CD1c-positive myeloid dendritic cell (primary cell): ENCODE results near the gene HNRNPF.
"Not testable (repeated sequence)": the region's sequence is repeated elsewhere in the genome, so short reads cannot be mapped to it uniquely, and the experiment has no call there.

Source experiments
- DNase-seq: peaks from one replicate; pipeline ENCODE4 v3.0.0-alpha.2; 2016; ENCODE audit errors: extremely low spot score

HNRNPF gene, protein sequence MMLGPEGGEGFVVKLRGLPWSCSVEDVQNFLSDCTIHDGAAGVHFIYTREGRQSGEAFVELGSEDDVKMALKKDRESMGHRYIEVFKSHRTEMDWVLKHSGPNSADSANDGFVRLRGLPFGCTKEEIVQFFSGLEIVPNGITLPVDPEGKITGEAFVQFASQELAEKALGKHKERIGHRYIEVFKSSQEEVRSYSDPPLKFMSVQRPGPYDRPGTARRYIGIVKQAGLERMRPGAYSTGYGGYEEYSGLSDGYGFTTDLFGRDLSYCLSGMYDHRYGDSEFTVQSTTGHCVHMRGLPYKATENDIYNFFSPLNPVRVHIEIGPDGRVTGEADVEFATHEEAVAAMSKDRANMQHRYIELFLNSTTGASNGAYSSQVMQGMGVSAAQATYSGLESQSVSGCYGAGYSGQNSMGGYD

DNA sequence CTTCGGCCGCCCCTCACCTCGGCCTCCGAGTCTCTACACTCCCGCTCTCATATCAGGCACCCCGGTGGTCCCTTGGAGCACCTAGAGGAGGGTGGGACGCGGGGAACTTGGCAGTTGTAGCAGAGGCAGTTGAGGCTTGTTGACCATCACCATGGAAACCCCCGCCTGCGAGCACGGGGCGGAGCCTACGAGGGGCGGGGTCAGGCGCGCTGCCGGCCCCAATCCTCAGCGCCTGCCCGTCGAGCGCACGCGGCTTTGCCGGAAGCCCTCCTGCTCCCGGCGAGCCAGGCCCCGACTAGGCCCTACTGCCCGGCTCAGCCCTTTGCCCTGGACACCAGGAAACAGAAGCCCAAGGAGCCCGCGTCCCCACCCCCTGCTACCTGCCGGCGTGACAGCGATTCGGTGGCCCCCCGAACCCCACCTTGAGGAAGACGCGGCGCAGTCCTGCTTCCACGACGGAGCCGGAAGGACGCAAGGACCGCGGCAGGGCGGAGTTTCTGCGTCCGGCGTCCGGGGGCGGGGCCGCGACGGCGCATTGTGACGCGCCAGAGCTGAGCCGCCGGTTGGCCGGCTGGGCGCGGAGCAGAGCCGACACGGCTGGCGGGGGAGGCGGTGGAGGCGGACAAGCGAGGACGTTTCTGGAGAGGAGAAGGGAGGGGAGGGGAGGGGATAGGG is at the start of gene HNRNPF:
HNRNPF (minus strand) TSS at position 477 of the 675 bp plus-strand sequence. CDS start 21,302 bp downstream, outside the sequence.
- peak; percentile 98 for DNase-seq

DNA sequence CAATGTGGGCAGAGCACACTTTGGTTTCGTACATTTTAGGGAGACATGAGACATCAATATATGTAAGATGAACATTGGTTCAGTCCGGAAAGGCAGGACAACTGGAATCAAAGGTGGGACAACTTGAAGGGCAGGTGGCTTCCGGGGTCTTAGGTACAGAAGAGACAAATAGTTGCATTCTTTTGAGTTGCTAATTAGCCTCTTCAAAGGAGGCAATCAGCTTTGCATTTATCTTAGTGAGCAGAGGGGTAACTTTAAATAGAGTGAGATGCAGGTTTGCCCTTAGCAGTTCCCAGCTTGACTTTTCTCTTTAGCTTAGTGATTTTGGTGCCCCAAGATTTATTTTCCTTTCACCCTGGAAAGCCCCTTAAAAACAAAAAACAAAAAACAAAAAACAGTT is 49.2 kb upstream of the HNRNPF start:
- no peak for DNase-seq

DNA sequence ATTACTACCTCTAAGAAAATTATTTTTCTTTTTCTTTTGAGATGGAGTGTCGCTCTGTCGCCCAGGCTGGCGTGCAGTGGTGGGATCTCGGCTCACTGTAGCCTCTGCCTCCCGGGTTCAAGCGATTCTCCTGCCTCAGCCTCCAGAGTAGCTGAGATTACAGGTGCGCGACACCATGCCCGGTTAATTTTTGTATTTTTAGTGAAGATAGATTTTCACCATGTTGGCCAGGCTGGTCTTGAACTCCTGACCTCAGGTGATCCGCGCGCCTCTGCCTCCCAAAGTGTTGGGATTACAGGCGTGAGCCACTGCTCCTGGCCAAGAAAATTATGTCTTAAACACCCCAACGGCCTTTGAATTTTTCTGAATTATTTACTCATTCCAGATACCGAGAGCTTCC is 47.6 kb upstream of the HNRNPF start:
- not testable (repeated sequence) for DNase-seq

DNA sequence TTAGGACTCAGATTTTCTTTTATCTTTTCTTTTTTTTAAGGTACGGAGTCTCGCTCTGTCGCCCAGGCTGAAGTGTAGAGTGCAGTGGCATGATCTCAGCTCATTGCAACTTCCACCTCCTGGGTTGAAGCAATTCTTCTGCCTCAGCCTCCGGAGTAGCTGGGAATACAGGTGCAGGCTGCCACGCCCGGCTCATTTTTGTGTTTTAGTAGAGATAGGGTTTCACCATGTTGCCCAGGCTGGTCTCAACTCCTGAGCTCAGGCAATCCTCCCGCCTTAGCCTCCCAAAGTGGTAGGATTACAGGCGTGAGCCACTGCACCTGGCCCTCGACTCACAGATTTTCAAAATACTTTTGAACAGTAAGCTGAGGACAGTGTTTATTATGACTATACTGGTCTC is 45.0 kb upstream of the HNRNPF start:
- not testable (repeated sequence) for DNase-seq

DNA sequence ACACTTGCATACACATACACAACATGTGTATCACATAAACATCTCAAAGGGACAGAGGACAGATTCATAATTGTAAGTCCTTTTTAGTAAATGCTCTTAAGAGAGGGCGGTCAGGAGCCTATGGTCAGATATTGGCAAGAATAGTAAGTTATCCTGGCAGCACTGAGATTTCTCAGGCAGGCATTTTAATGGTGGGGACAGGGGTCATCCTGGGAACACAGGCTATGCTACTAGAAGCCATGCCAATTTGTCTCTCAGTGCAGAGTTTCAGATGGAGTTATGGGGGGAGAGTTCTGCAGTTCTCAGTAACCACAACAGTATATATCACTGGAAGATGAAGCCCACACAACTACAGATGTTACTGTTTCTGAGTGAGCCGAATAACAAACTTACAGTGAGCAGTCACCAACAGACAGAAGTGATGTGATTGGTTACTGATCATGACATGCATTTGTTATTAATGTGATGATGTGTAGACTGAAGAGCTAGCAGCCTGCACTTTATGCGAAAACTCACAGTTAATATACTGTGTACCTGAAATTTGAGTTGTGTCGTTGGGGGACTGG is 44.4 kb upstream of the HNRNPF start:
- DNase-seq = no peak

DNA sequence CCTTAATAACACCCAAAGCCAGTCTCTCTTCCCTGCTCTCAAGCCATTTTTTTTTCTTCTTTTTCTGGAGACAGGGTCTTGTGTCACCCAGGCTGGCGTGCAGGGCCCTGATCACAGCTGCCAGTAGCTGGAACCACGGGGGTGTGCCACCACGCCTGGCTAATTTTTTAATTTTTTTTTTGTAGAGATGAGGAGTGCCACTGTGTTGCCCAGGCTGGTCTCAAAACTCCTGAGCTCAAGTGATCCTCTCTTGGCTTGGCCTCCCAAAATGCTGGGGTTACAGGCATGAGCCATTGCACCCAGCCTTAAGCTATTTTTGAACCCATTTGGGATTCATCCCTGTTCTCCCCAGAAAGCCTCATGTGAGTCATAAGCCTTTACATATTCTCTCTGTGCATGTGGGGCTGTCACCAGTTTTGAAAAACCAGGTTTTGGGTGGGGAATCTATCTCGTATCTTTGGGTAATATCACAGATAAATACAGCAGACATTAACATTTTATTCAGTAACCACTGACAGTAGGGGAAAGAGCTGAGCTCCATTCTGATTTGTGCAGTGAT is 43.4 kb upstream of the HNRNPF start:
- no peak for DNase-seq

DNA sequence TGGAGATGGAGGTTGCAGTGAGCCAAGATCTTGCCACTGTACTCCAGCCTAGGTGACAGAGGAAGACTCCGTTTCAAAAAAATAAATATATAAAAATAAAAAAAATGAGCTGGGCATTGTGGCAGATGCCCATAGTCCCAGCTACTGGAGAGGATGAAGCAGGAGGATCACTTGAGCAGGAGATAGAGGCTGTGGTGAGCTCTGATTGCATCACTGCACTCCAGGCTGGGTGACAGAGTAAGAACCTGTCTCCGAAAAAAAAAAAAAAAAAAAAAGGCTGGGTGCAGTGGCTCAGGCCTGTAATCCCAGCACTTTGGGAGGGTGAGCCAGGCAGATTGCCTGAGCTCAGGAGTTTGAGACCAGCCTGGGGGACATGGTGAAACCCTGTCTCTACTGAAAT is 39.8 kb upstream of the HNRNPF start:
- DNase-seq = no peak

DNA sequence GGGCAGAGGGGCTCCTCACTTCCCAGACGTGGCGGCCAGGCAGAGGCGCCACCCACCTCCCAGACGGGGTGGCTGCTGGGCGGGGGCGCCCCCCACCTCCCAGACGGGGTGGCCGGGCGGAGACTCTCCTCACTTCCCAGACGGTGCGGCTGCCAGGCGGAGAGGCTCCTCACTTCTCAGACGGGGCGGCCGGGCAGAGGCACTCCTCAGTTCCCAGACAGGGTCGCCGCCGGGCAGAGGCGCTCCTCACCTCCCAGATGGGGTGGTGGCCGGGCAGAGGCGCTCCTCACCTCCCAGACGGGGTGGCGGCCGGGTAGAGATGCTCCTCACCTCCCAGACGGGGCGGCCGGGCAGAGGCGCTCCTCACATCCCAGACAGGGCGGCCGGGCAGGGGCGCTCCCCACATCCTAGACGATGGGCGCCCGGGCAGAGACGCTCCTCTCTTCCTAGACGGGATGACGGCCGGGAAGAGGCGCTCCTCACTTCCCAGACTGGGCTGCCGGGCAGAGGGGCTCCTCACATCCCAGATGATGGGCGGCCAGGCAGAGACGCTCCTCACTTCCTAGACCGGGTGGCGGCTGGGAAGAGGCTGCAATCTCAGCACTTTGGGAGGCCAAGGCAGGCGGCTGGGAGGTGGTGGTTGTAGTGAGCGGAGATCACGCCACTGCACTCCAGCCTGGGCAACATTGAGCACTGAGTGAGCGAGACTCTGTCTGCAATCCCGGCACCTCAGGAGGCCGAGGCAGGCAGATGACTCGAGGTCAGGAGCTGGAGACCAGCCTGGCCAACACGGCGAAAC is 37.4 kb upstream of the HNRNPF start:
- not testable (repeated sequence) for DNase-seq

DNA sequence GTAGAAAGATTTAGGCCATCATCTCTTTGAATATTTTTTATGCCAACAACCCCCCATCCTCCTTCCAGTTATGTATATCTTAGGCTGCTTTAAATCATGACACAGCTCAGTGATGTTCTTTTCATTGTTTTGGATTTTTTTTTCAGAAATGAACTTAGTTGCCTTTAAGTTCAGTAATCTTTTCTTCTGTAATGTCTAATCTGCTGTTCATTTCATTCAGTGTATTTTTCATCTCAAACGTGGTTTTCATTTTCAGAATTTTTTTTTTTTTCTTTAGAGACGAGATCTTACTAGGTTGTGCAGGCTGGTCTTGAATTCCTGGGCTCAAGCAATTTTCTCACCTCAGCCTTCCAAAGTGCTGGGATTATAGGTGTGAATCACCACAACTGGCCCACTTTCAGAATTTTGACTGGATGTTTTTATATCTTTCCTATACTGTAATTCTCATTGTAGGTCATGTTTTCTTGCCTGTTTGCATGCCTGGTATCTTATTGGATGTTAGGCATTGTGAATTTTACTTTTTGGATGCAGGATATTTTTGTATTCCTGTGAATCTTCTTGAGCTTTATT is 36.0 kb upstream of the HNRNPF start:
- no peak for DNase-seq

DNA sequence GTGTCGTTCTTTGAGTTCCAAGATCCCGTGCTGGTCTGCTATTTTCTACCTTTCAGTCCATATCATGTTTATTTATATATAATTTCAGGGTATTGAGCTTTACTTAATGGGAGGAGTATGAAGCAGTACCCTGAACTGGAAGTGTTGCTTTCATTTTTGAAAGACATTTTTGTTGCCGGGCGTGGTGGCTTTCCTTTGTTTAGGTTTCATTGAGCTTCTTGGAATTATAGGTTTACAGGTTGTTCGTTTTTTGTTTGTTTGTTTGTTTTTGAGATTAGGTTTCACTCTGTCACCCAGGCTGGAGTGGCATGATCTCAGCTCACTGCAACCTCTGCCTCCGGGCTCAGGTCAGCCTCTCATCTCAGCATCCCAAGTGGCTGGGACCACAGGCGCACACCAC is 35.3 kb upstream of the HNRNPF start:
- DNase-seq = no peak

DNA sequence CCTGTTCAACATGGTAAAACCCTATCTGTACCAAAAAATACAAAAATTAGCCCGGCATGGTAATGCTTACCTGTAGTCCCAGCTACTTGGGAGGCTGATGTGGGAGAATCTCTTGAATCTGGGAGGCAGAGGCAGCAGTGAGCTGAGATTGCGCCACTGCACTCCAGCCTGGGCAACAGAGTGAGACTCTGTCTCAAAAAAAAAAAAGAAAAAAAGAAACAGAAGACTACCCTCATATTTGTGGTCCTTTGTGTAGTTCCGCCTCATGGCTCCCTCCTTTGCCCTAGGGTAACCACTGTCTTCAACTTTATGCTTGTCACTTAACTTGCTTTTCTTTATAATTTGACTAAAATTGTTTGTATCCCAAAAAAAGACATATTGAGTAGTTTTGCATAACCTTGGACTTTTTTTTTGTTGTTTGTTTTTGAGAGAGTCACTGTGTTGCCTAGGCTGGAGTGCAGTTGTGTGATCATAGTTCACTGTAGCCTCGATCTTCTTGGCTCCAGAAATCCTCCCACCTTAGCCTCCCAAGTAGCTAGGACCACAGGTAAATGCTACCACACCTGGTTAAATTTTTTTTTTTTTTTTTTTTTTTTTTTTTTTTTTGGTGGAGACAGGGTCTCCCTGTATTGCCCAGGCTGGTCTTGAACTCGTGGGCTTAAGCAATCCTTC is 31.6 kb upstream of the HNRNPF start:
- DNase-seq = peak; percentile 38

DNA sequence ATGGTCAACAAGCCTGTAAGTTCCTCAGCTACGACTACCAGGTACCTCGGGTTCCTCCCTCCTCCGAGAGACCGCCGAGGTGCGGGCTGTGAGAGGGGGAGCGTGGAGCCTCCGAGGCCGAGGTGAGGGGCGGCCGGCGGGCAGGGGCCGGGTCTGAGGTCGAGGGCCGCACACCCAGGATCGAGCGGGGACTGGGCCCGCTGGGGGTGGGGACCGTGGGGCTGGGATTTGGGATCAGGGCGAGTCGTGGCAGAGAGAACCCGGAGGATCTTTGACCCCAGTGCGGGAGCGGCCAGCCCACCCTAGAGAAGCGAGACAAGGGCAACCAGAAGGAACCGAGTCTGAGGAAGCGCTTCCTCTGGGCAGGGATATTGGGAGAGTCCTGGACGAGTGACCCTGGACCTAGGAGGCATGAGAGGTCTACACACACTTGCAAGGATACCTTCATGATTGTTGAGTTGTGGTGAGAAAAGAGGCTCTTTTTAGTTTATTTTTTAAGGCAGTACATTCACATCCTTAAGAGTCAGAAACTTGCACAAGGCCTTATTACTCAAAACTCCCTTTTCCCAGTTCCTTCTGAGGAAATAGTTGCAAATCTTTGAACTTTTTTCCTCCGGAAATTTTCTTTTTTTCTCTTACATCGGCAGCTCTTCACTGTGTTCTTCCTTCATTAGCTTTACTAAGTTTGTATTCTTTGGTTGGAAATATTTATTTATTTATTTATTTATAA is 28.3 kb upstream of the HNRNPF start:
- DNase-seq = peak; percentile 82

DNA sequence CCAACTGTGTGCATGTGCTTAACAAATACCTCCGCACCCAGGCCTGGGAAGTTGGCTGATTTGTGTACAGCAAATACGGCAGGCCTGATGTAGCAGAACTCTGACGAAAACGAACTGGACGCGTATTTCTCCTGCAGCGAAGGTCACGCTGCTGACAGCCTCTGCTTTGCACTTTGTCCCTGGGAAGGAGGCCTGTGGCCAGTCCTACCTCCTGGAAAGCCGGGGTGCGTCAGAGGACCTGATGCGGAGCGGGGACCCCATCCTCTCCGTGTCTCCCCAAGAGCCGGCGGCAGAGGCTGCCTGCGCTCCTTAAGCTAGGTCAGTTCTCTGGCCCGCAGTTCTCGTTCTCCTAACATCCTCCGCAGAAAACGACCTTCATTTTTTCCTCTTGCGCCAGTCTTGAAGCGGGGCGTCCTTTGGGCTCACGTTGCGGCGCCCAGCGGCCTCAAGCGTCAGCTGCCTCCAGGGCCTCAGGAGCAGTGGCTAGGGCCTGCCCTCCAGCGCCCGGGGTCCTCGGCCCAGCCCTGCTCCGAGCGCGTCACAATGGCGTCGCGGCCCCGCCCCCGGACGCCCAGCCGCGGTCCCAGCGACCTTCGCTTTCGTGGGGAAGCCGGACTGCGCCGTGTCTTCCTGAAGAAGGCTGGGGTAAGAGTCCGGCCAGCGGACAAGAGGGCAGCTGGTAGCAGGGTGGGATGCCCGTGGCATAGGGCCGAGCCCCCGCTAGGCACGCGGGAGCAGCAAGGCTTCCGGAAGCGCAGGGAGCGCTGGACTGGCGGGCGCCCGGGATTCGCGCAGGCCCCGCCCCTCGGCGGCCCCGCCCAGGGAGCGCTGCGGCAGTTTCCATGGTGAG is 27.5 kb upstream of the HNRNPF start, which contains the start of gene ZNF487:
ZNF487 (plus strand) TSS at position 821 of the 850 bp plus-strand sequence. CDS start 38,703 bp downstream, outside the sequence.
- DNase-seq = peak; percentile 94

DNA sequence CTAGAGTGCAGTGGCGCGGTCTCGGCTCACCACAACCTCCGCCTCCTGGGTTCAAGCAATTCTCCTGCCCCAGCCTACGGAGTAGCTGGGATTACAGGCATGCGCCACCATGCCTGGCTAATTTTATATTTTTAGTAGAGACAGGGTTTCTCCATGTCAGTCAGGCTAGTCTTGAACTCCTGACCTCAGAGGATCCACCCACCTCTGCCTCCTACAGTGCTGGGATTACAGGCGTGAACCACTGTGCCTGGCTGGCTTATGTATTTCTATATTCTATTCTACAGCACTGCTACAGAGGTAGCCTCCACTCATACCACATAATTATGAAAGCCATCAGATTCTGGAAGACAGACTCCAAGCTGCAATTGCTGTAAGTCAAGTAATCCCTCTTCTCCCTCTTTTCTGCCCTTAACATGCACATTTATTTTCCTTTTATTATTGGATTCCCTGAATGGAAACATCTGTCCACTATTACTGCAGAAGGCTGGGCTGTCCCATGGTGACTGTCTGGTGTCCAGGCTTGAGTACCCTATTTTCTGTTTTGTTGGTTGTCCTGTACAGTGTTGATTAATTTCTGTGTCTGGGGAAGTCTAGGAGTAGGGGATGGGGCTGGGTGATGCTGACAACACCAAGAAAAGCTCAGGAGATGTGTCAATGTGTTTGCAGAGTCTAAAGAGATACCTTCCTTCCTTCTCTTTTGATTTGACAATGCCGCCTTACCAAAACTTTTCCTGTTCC is 22.1 kb upstream of the HNRNPF start:
- DNase-seq = no peak

DNA sequence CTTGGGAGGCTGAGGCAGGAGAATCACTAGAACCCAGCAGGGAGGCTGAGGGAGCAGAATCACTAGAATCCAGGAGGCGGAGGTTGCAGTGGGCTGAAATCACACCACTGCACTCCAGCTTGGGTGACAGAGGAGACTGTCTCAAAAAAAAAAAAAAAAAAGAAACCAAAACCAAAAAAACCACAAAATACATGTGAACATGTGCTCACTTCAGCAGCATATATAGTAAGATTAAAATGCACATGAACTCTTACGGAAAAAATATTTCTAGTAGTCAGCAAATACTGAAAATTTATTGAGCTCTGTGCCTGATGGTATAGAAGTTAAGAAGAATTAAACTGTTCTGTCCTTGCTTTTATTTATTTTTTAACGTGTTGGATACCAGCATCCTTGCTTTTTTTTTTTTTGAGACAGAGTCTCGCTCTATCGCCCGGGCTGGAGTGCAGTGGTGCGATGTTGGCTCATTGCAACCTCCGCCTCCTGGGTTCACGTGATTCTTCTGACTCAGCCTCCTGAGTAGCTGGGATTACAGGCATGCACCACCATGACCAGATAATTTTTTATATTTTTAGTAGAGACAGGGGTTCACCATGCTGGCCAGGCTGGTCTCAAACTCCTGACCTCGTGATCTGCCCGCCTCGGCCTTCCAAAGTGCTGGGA is 18.3 kb upstream of the HNRNPF start:
- no peak for DNase-seq

DNA sequence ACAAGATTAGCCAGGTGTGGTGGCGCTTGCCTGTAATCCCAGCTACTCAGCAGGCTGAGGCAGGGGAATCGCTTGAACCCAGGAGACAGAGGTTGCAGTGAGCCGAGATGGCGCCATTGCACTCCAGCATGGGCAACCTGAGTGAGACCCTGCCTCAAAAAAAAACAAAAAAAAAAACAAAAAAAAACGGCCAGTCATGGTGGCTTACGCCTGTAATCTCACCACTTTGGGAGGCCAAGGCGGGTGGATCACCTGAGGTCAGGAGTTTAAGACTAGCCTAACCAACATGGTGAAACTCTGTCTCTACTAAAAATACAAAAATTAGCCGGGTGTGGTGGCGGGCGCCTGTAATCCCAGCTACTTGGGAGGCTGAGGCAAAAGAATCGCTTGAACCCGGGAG is 17.5 kb upstream of the HNRNPF start:
- not testable (repeated sequence) for DNase-seq

DNA sequence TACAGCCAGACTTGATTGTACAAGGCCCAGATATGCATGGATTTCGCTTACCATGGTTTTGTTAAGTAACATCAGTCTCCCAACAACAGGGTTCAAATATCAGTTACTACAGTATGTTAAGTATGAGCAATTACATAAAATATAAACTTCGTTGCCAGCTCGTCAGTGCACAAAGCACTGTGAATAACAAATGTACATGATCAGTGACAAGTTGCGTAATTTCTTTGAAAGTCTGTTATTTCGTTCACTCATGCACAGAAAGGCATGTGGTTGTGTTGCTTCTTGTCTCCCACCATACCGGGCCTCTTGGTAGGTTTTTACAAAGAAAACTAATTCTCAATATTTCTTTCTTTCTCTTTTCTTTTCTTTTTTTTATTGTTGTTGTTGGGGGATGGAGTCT is 15.4 kb upstream of the HNRNPF start:
- no peak for DNase-seq

DNA sequence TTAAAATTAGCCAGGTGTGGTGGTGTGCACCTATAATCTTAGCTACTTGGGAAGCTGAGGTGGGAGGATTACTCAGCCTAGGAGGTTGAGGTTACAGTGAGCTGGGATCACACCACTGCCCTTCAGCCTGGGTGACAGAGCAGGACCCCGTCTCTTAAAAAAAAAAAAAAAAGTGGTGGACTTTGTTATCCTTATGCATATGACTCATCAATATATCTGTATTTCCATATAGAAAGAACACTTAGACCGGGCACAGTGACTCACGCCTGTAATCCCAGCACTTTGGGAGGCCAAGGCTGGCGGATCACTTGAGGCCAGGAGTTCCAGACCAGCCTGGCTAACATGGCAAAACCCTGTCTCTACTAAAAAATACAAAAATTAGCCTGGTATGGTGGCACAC is 13.0 kb upstream of the HNRNPF start:
- DNase-seq = not testable (repeated sequence)
